Sigmoid colon (tissue), 7 donors: ENCODE results near the gene UBQLN1. TPM values are rescaled to one million over a fixed set of nuclear protein-coding genes. Genes with fewer than 3 reads are reported as not detected.
"Not testable (repeated sequence)": the region's sequence is repeated elsewhere in the genome, so short reads cannot be mapped to it uniquely, and the experiment has no call there.

ENCODE experiments used
- DNase-seq: peaks from one replicate; pipeline ENCODE4 v3.0.0-alpha.2; 2019
- H3K27ac ChIP-seq, 4 donors: fragments of 200-600 bp; sonication (generic); one replicate each; pipeline ENCODE4 v1.5.1; 2016 to 2019; ENCODE audit warnings: mild to moderate bottlenecking in 1 of 4
- H3K27me3 ChIP-seq, 3 donors: fragments of 200-600 bp; sonication (generic); one replicate each; pipeline ENCODE4 v1.5.1; 2019; ENCODE audit warnings: mild to moderate bottlenecking in 1 of 3
- H3K36me3 ChIP-seq, 4 donors: fragments of 200-600 bp; sonication (generic); one replicate each; pipeline ENCODE4 v1.5.1; 2016 to 2019
- H3K4me1 ChIP-seq, 4 donors: fragments of 200-600 bp; sonication (generic); one replicate each; pipeline ENCODE4 v1.5.1; 2017 to 2019
- H3K4me3 ChIP-seq, 4 donors: fragments of 200-600 bp; sonication (generic); one replicate each; pipeline ENCODE4 v1.5.1; 2017 to 2019; ENCODE audit warnings: mild to moderate bottlenecking in 2 of 4, moderate library complexity in 1 of 4
- H3K9me3 ChIP-seq, 4 donors: fragments of 200-600 bp in 3 of 4; sonication (generic) in 3 of 4; one replicate each; pipeline versions ENCODE4 v1.5.1 to v1.6.1; 2013 to 2019
- EP300 ChIP-seq, 4 donors: sonication (generic); formaldehyde crosslinking; IDR thresholded peaks; one replicate each; pipeline ENCODE4 v1.6.1; 2017; ENCODE audit warnings: antibody characterized with exemption in 4 of 4
- POLR2A ChIP-seq, 2 donors: fragments of 450-650 bp; IDR thresholded peaks; one replicate each; pipeline ENCODE4 v1.6.1; 2016; ENCODE audit warnings: antibody characterized with exemption in 2 of 2, mild to moderate bottlenecking in 2 of 2, moderate library complexity in 2 of 2
- POLR2AphosphoS5 ChIP-seq, 4 donors: sonication (generic); formaldehyde crosslinking; IDR thresholded peaks; one replicate each; pipeline ENCODE4 v1.6.1; 2017; ENCODE audit warnings: antibody characterized with exemption in 4 of 4
- WGBS, 2 donors: extraction: QIAGEN DNeasy Blood & Tissue Kit; methylation state at CpG; one replicate each; pipeline ENCODE4 v1.1.7; 2013; 5-methylcytosine and 5-hydroxymethylcytosine counted together
- intact Hi-C: fragments of 100-400 bp; cut with DNase I; formaldehyde crosslinking; loops from one replicate; pipeline ENCODE4 v1.15.1; 2023
- polyA plus RNA-seq, 3 donors: library from polyadenylated mRNA; stranded (reverse); fragments of 200-250 nt; gene quantifications; one replicate each; pipeline ENCODE4 v1.2.3, GENCODE V29; 2013
- total RNA-seq, 4 donors: library from RNA; depleted of rRNA; stranded (reverse); fragments of >200 nt; gene quantifications; one replicate each; pipeline ENCODE4 v1.1.0, GENCODE V29; 2016
- TF ChIP-seq, protein P1 (sequence below), 4 experiments: fragments of 450-650 bp in 3 of 4; fragments of 200-600 bp in 1 of 4; IDR thresholded peaks; one replicate each; pipeline ENCODE4 v1.5.1; 2016 to 2019; ENCODE audit warnings: antibody characterized with exemption in 4 of 4, mild to moderate bottlenecking in 3 of 4, moderate library complexity in 2 of 4
- donor health status: healthy with polysubstance abuse.
- donor health status: Bipolar disorder and iron deficiency.
- donor health status: healthy.

UBQLN1 gene
- total and polyA plus RNA-seq, 7 donors: 33.0 to 113 (median 96.1) TPM

DNA sequence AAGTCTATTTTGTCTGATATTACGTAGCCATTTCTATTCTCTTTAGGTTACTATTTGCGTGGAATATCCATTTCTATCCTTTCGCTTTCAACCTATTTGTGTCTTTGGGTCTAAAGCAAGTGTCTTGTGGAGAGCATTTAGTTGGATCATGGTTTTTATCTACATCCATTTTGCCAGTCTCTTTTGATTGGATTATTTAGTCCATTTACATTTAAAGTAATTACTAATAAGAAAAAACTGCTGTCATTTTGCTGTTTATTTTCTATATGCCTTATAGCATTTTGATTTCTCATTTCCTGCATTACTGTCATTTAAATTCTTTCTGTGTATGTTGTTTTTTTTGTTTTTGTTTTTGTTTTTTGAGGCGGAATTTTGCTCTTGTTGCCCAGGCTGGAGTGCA lies 26.0 kb upstream of the UBQLN1 start:
- TF ChIP-seq POLR2AphosphoS5 (IDR thresholded peaks at IDR 0.05) (no peak), POLR2A (IDR thresholded peaks at IDR 0.05) (no peak), EP300 (IDR thresholded peaks at IDR 0.05) (no peak)
- TF ChIP-seq, protein P1, sequence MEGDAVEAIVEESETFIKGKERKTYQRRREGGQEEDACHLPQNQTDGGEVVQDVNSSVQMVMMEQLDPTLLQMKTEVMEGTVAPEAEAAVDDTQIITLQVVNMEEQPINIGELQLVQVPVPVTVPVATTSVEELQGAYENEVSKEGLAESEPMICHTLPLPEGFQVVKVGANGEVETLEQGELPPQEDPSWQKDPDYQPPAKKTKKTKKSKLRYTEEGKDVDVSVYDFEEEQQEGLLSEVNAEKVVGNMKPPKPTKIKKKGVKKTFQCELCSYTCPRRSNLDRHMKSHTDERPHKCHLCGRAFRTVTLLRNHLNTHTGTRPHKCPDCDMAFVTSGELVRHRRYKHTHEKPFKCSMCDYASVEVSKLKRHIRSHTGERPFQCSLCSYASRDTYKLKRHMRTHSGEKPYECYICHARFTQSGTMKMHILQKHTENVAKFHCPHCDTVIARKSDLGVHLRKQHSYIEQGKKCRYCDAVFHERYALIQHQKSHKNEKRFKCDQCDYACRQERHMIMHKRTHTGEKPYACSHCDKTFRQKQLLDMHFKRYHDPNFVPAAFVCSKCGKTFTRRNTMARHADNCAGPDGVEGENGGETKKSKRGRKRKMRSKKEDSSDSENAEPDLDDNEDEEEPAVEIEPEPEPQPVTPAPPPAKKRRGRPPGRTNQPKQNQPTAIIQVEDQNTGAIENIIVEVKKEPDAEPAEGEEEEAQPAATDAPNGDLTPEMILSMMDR (IDR thresholded peaks at IDR 0.05): no peak
- intact Hi-C loops: no loop called here
- Histone ChIP-seq H3K9me3 (no peaks in the 10 kb centered on the region), H3K4me1 (no peaks in the 10 kb centered on the region), H3K36me3 (peaks cover 0 to 17% (median 0%) of the 10 kb centered on the region in 4 donors), H3K27ac (no peak overlapping the region), H3K27me3 (no peaks in the 10 kb centered on the region), H3K4me3 (no peak overlapping the region)
- no peak for DNase-seq
- WGBS, 2 donors: 93 to 96% methylated on average over 4 of the region's 4 CpGs

DNA sequence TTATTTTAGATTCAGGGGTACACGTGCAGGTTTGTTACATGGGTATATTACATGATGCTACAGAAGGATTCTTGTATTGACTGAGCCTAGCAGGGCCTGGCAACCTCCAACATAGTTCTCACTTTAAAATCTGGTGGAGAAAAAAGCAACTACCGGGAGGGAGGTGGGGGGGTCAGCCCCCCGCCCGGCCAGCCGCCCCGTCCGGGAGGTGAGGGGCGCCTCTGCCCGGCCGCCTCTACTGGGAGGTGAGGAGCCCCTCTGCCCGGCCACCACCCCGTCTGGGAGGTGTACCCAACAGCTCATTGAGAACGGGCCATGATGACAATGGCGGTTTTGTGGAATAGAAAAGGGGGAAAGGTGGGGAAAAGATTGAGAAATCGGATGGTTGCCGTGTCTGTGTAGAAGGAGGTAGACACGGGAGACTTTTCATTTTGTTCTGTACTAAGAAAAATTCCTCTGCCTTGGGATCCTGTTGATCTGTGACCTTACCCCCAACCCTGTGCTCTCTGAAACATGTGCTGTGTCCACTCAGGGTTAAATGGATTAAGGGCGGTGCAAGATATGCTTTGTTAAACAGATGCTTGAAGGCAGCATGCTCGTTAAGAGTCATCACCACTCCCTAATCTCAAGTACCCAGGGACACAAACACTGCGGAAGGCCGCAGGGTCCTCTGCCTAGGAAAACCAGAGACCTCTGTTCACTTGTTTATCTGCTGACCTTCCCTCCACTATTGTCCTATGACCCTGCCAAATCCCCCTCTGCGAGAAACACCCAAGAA lies 21.0 kb upstream of the UBQLN1 start:
- H3K4me3 ChIP-seq, H3K27me3 ChIP-seq, H3K36me3 ChIP-seq, H3K27ac ChIP-seq, DNase-seq, H3K9me3 ChIP-seq, intact Hi-C loops, H3K4me1 ChIP-seq: not testable (repeated sequence)
- 92 to 97% methylated on average over 17 to 18 of the region's 22 CpGs for WGBS, 2 donors

DNA sequence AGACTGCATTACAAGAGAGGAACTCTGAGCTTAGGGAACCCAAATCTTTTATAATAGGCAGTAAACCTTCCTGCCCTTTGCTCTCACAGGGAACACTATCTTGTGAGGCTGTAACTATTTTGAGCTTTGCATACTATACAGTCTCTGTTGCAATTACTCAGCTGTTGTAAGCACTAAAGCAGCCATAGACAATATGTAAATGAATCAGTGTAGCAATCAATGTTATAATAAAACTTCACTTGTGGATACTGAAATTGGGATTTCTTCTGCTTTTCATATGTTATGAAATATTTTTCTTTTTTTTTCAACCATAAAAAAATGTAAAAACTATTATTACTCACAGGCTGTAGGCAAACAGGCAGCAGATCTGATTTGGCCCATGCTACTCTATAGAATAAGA lies 16.7 kb upstream of the UBQLN1 start:
- no peaks in the 10 kb centered on the region for H3K36me3 ChIP-seq
- DNase-seq: no peak
- H3K9me3 ChIP-seq: peaks cover 0 to 4% (median 0%) of the 10 kb centered on the region in 4 donors
- no peak overlapping the region for H3K27ac ChIP-seq
- H3K4me3 ChIP-seq: no peak overlapping the region
- no peaks in the 10 kb centered on the region for H3K27me3 ChIP-seq
- no peaks in the 10 kb centered on the region for H3K4me1 ChIP-seq
- TF ChIP-seq, protein P1 (IDR thresholded peaks at IDR 0.05): no peak
- no peak for TF ChIP-seq POLR2AphosphoS5 (IDR thresholded peaks at IDR 0.05)
- no peak for TF ChIP-seq EP300 (IDR thresholded peaks at IDR 0.05)
- TF ChIP-seq POLR2A (IDR thresholded peaks at IDR 0.05): no peak
- intact Hi-C loops: no loop called here

DNA sequence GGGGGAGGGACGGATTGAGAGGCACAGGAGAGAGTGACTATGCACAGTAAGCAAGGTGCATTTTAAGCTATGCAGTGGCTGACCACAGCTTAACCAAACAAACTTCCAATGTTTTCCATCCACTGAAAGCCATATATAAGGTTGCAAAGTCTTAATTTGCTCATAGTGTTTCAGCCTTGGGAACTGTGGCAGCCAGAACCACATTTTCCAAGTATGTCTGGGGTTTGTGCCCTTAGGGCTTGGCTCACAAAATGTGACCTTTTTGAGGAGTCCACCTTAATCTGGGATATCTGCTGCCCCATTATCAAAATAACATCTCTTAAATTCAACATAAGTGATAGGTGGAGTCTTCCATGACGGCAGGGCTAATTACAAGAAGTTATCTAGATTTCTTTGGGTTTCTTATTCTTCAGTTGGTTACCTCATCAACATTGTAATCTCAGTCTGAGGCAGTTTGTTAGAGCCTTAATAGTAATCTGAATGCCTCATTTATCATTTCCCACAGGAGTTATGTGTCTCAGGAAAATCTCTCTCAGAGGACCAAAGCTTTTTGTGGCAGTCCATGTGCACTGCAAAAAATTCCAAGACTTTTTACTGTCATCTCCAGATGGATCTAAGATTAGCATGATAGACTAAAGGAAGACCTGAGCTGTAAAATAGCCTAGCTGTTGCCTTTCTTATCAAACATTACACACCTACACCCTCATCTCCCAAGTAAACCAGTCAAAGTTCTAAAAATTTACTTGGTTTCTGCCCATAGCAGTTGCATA lies 15.2 kb upstream of the UBQLN1 start:
- WGBS, 2 donors: 82 to 88% methylated on average over 2 of the region's 2 CpGs
- Histone ChIP-seq H3K36me3 (no peaks in the 10 kb centered on the region), H3K9me3 (peaks cover 0 to 4% (median 0%) of the 10 kb centered on the region in 4 donors), H3K27me3 (no peaks in the 10 kb centered on the region), H3K4me3 (no peak overlapping the region), H3K27ac (no peak overlapping the region), H3K4me1 (no peaks in the 10 kb centered on the region)
- no peak for DNase-seq
- TF ChIP-seq, protein P1 (IDR thresholded peaks at IDR 0.05): no peak
- no peak for TF ChIP-seq POLR2A (IDR thresholded peaks at IDR 0.05)
- no peak for TF ChIP-seq POLR2AphosphoS5 (IDR thresholded peaks at IDR 0.05)
- no peak for TF ChIP-seq EP300 (IDR thresholded peaks at IDR 0.05)
- intact Hi-C loops: no loop called here

DNA sequence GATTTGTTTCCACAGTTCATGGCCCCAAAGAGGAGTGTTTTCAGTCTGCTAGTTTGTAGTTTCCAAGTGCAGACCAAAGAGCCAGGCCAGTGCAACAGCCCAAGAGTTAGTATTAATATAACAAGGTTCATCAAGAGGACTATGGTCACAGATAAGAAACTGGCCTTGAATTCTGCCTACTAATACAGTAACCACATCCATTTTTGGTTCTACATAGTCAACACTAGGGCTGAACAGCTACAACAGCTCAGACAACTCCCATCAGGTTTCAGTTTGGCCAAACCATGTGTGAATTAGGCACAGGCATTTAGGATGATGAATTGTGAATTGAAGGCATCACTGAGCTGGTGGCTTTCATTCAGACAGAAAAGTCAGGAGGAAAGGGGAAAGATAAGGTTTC lies 13.8 kb upstream of the UBQLN1 start:
- H3K27ac ChIP-seq: no peak overlapping the region
- DNase-seq: no peak
- H3K4me1 ChIP-seq: no peaks in the 10 kb centered on the region
- H3K27me3 ChIP-seq: no peaks in the 10 kb centered on the region
- H3K9me3 ChIP-seq: peaks cover 0 to 4% (median 0%) of the 10 kb centered on the region in 4 donors
- H3K4me3 ChIP-seq: no peak overlapping the region
- no peak for TF ChIP-seq POLR2AphosphoS5 (IDR thresholded peaks at IDR 0.05)
- TF ChIP-seq, protein P1 (IDR thresholded peaks at IDR 0.05): no peak
- TF ChIP-seq EP300 (IDR thresholded peaks at IDR 0.05): no peak
- TF ChIP-seq POLR2A (IDR thresholded peaks at IDR 0.05): no peak
- intact Hi-C loops: no loop called here
- no peaks in the 10 kb centered on the region for H3K36me3 ChIP-seq
